HCT116 (cell line): Measurements from ENCODE around the gene PCSK6. TPM values are rescaled to one million over a fixed set of nuclear protein-coding genes. Genes with fewer than 3 reads are reported as not detected.

ENCODE experiments used
- ATAC-seq: fragments of 200-7000 bp; cut with Tn5 transposase; 2 replicates; pipeline ENCODE4 v1.9.1; 2020; ENCODE audit warnings: mild to moderate bottlenecking, moderate library complexity
- BruUV-seq: library from RNA; stranded (reverse); fragments of 400-500 nt; replicated peaks from 2 replicates; lab custom pipeline; 2021; lab: Mats Ljungman, UMichigan
- CTCF ChIA-PET: fragments of 300-600 bp; sonication (Branson Sonifier 250); formaldehyde crosslinking; loops from one replicate; lab custom pipeline; 2021; ENCODE audit warnings: antibody characterized with exemption; lab: Charles Lee
- POLR2A ChIA-PET: fragments of 300-600, 350-600 bp; sonication (Branson Sonifier 250); formaldehyde crosslinking; loops from one replicate; lab custom pipeline; 2021; ENCODE audit warnings: antibody characterized with exemption; lab: Charles Lee
- RAD21 ChIA-PET, 2 experiments: fragments of 300-600 bp; sonication (Branson Sonifier 250); formaldehyde crosslinking; loops; one replicate each; lab custom pipeline; 2023; ENCODE audit warnings: low total read pairs in 2 of 2; ENCODE audit not compliant: uncharacterized antibody in 2 of 2, unreplicated experiment in 2 of 2, low non-redundant PET in 1 of 2; lab: Charles Lee
- DNase-seq: peaks from one replicate; pipeline ENCODE4 v3.0.0-alpha.2; 2010; ENCODE audit warnings: low read depth, low spot score
- H2AFZ ChIP-seq: fragments of 200-600 bp; shearing (Covaris generic), sonication (generic); 2 replicates; pipeline ENCODE4 v1.6.1; 2017; ENCODE audit warnings: low read depth, mixed run types, mixed read lengths, antibody characterized with exemption, low read length; ENCODE audit not compliant: poor library complexity, severe bottlenecking
- H3K27ac ChIP-seq: 2 replicates; pipeline ENCODE4 v1.5.1; 2012; ENCODE audit warnings: low read depth, low read length
- H3K27me3 ChIP-seq: fragments of 200-600 bp; sonication (generic); 2 replicates; pipeline ENCODE4 v1.6.1; 2016; ENCODE audit warnings: mixed run types, low read length, mixed read lengths; ENCODE audit not compliant: insufficient read depth
- H3K36me3 ChIP-seq, 2 experiments: fragments of 200-500 bp in 1 of 2; fragments of 200-600 bp in 1 of 2; sonication (Bioruptor generic) in 1 of 2; sonication (generic) in 1 of 2; 2 replicates each; pipeline versions ENCODE4 v1.5.1 to v1.6.1; 2014 to 2016; ENCODE audit warnings: low read length in 2 of 2, inconsistent platforms in 1 of 2, mixed read lengths in 1 of 2, mixed run types in 1 of 2; ENCODE audit not compliant: insufficient read depth in 2 of 2, control insufficient read depth in 1 of 2
- H3K4me1 ChIP-seq, 2 experiments: fragments of 200-600 bp in 1 of 2; sonication (generic) in 1 of 2; 2 replicates each; pipeline versions ENCODE4 v1.5.1 to v1.6.1; 2012 to 2017; ENCODE audit warnings: low read length in 2 of 2, inconsistent platforms in 1 of 2, mild to moderate bottlenecking in 1 of 2, mixed read lengths in 1 of 2, mixed run types in 1 of 2, moderate library complexity in 1 of 2; ENCODE audit not compliant: insufficient read depth in 2 of 2, control insufficient read depth in 1 of 2
- H3K4me2 ChIP-seq: fragments of 200-600 bp; sonication (generic); 2 replicates; pipeline ENCODE4 v1.6.1; 2017; ENCODE audit warnings: mixed run types, low read length, mixed read lengths
- H3K4me3 ChIP-seq, 2 experiments: fragments of 200-600 bp in 1 of 2; sonication (generic) in 1 of 2; replicated peaks in 1 of 2; 2 replicates each; pipeline ENCODE4 v1.5.1; 2011 to 2016; ENCODE audit warnings: low read length in 2 of 2, control low read depth in 1 of 2, low read depth in 1 of 2, mild to moderate bottlenecking in 1 of 2, mixed read lengths in 1 of 2, mixed run types in 1 of 2
- H3K79me2 ChIP-seq: fragments of 200-600 bp; sonication (generic); 2 replicates; pipeline ENCODE4 v1.6.1; 2017; ENCODE audit warnings: mild to moderate bottlenecking, mixed run types, low read length, moderate library complexity, mixed read lengths; ENCODE audit not compliant: insufficient read depth
- H3K9ac ChIP-seq: fragments of 200-600 bp; sonication (generic); 2 replicates; pipeline ENCODE4 v1.6.1; 2016; ENCODE audit warnings: low read length, mixed read lengths
- H3K9me2 ChIP-seq: fragments of 200-600 bp; sonication (generic), shearing (Covaris generic); 2 replicates; pipeline ENCODE4 v1.6.1; 2017; ENCODE audit warnings: mixed run types, mild to moderate bottlenecking, moderate library complexity; ENCODE audit not compliant: insufficient read depth
- H3K9me3 ChIP-seq, 2 experiments: fragments of 200-500 bp in 1 of 2; fragments of 200-600 bp in 1 of 2; sonication (Bioruptor generic) in 1 of 2; sonication (generic) in 1 of 2; 2 replicates each; pipeline ENCODE4 v1.6.1; 2014 to 2017; ENCODE audit warnings: low read length in 2 of 2, mixed read lengths in 2 of 2, inconsistent platforms in 1 of 2, low read depth in 1 of 2, mild to moderate bottlenecking in 1 of 2, mixed run types in 1 of 2, moderate library complexity in 1 of 2; ENCODE audit not compliant: control insufficient read depth in 1 of 2, insufficient read depth in 1 of 2
- H4K20me1 ChIP-seq: fragments of 200-600 bp; sonication (generic), shearing (Covaris generic); 2 replicates; pipeline ENCODE4 v1.6.1; 2017; ENCODE audit warnings: mixed run types, mild to moderate bottlenecking, moderate library complexity; ENCODE audit not compliant: insufficient read depth
- CEBPB ChIP-seq: IDR thresholded peaks from 2 replicates; pipeline ENCODE4 v1.6.1; 2012; ENCODE audit warnings: low read depth
- EGR1 ChIP-seq: IDR thresholded peaks from 2 replicates; pipeline ENCODE4 v1.6.1; 2012; ENCODE audit warnings: low read depth
- EZH2phosphoT487 ChIP-seq: fragments of 200-600 bp; IDR thresholded peaks from 2 replicates; pipeline ENCODE4 v1.6.1; 2018; ENCODE audit warnings: antibody characterized with exemption, borderline replicate concordance
- FOSL1 ChIP-seq: IDR thresholded peaks from 2 replicates; pipeline ENCODE4 v1.6.1; 2012; ENCODE audit warnings: low read depth
- JUND ChIP-seq: IDR thresholded peaks from 2 replicates; pipeline ENCODE4 v1.6.1; 2012
- POLR2AphosphoS5 ChIP-seq: IDR thresholded peaks from 2 replicates; pipeline ENCODE4 v1.6.1; 2011; ENCODE audit warnings: mild to moderate bottlenecking, low read depth, low read length, moderate library complexity
- RAD21 ChIP-seq: IDR thresholded peaks from 2 replicates; pipeline ENCODE4 v1.6.1; 2012; ENCODE audit warnings: low read depth, mild to moderate bottlenecking
- SRF ChIP-seq: IDR thresholded peaks from 2 replicates; pipeline ENCODE4 v1.6.1; 2012; ENCODE audit warnings: low read depth
- TCF7L2 ChIP-seq: IDR thresholded peaks from 2 replicates; pipeline ENCODE4 v1.7.0; 2011; ENCODE audit warnings: borderline replicate concordance, inconsistent platforms; ENCODE audit not compliant: insufficient read depth, insufficient read length; ENCODE audit errors: extremely low read depth
- YY1 ChIP-seq: IDR thresholded peaks from 2 replicates; pipeline ENCODE4 v1.6.1; 2011; ENCODE audit warnings: low read length, low read depth, moderate library complexity, mild to moderate bottlenecking; ENCODE audit not compliant: insufficient replicate concordance; ENCODE audit errors: extremely low read depth
- ZFX ChIP-seq: fragments of 450-650 bp; IDR thresholded peaks from 2 replicates; pipeline ENCODE4 v1.6.1; 2017
- intact Hi-C: fragments of 100-400 bp; cut with micrococcal nuclease; formaldehyde crosslinking; loops from 2 replicates; pipeline ENCODE4 v1.10.0; 2022
- total RNA-seq: library from RNA; stranded (reverse); gene quantifications from one replicate; pipeline ENCODE4 v1.2.1, GENCODE V29; 2021; ENCODE audit not compliant: unreplicated experiment
- TF ChIP-seq, protein P1 (sequence below): IDR thresholded peaks from 2 replicates; pipeline ENCODE4 v1.6.1; 2011; ENCODE audit warnings: mild to moderate bottlenecking, low read length, moderate library complexity; ENCODE audit not compliant: insufficient replicate concordance; ENCODE audit errors: extremely low read depth
- TF ChIP-seq, protein P2 (sequence below): IDR thresholded peaks from 2 replicates; pipeline ENCODE4 v1.6.1; 2012
- TF ChIP-seq, protein P3 (sequence below), 3 experiments: fragments of 200-600 bp in 1 of 3; sonication (generic) in 1 of 3; IDR thresholded peaks in 2 of 3; conservative IDR thresholded peaks in 1 of 3; 2 replicates each; pipeline ENCODE4 v1.5.1; 2012 to 2017; ENCODE audit warnings: low read depth in 2 of 3, low read length in 2 of 3, antibody characterized with exemption in 1 of 3, borderline replicate concordance in 1 of 3, control low read depth in 1 of 3, mild to moderate bottlenecking in 1 of 3, mixed read lengths in 1 of 3, mixed run types in 1 of 3, moderate library complexity in 1 of 3; ENCODE audit not compliant: insufficient read depth in 1 of 3

The PCSK6 gene
- total RNA-seq, 1 experiment from 2014 or later, result 13.5 TPM

DNA sequence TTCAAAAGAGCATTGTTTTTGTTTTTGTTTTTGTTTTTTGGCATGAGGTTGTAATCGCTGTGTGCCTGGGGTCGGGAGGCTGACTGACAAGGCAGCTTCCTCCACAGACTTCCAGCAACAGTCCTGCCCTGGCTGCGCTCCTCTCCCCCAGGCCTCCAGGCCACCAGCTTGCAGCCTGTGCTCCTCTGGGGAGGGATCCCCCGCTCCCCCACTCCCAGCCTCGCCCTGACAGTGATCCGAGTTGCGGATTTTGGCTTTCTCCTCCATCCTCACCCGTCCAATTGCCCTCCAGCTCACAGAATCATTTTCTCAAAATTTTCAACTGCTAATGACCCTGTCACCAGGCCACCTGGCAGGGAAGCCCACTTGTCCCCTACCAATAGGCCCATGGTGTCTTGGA lies 36.5 kb upstream of the PCSK6 start:
- Histone ChIP-seq H3K36me3 (no peaks in the 10 kb centered on the region), H3K4me1 (peaks cover 2 to 13% of the 10 kb centered on the region in 2 experiments; a peak in 1 of 4 replicates), H4K20me1 (no peaks in the 10 kb centered on the region), H3K79me2 (no peaks in the 10 kb centered on the region), H3K27ac (no peak overlapping the region), H3K4me2 (no peak overlapping the region), H3K9ac (no peak overlapping the region), H3K9me3 (no peaks in the 10 kb centered on the region), H3K9me2 (no peaks in the 10 kb centered on the region), H2AFZ (no peak overlapping the region), H3K27me3 (no peaks in the 10 kb centered on the region), H3K4me3 (no peak overlapping the region)
- ChIA-PET POLR2A (interaction anchor here (0.6 kb wide), 1 partner anchor 274 kb away, joined by 3 read pairs; the partner anchor contains the start of gene CHSY1), RAD21 (no interaction called here), CTCF (no interaction called here)
- DNase-seq (no peak), ATAC-seq (no peak)
- no TSS peak for BruUV-seq
- intact Hi-C loops, result no loop called here
- TF ChIP-seq FOSL1 (no peak), JUND (no peak), TCF7L2 (no peak), POLR2AphosphoS5 (no peak), ZFX (no peak), CEBPB (no peak), RAD21 (no peak), YY1 (no peak), EZH2phosphoT487 (no peak), EGR1 (no peak), SRF (no peak)
- TF ChIP-seq, protein P1, sequence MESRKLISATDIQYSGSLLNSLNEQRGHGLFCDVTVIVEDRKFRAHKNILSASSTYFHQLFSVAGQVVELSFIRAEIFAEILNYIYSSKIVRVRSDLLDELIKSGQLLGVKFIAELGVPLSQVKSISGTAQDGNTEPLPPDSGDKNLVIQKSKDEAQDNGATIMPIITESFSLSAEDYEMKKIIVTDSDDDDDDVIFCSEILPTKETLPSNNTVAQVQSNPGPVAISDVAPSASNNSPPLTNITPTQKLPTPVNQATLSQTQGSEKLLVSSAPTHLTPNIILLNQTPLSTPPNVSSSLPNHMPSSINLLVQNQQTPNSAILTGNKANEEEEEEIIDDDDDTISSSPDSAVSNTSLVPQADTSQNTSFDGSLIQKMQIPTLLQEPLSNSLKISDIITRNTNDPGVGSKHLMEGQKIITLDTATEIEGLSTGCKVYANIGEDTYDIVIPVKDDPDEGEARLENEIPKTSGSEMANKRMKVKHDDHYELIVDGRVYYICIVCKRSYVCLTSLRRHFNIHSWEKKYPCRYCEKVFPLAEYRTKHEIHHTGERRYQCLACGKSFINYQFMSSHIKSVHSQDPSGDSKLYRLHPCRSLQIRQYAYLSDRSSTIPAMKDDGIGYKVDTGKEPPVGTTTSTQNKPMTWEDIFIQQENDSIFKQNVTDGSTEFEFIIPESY, result no peak
- TF ChIP-seq, protein P2, sequence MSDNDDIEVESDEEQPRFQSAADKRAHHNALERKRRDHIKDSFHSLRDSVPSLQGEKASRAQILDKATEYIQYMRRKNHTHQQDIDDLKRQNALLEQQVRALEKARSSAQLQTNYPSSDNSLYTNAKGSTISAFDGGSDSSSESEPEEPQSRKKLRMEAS, result no peak
- TF ChIP-seq, protein P3, sequence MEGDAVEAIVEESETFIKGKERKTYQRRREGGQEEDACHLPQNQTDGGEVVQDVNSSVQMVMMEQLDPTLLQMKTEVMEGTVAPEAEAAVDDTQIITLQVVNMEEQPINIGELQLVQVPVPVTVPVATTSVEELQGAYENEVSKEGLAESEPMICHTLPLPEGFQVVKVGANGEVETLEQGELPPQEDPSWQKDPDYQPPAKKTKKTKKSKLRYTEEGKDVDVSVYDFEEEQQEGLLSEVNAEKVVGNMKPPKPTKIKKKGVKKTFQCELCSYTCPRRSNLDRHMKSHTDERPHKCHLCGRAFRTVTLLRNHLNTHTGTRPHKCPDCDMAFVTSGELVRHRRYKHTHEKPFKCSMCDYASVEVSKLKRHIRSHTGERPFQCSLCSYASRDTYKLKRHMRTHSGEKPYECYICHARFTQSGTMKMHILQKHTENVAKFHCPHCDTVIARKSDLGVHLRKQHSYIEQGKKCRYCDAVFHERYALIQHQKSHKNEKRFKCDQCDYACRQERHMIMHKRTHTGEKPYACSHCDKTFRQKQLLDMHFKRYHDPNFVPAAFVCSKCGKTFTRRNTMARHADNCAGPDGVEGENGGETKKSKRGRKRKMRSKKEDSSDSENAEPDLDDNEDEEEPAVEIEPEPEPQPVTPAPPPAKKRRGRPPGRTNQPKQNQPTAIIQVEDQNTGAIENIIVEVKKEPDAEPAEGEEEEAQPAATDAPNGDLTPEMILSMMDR (IDR thresholded peaks at IDR 0.05 in 2 of 3, conservative IDR thresholded peaks at IDR 0.05 in 1 of 3; ENCODE audit: borderline replicate concordance in 1 of 3, insufficient read depth in 1 of 3, low read depth in 2 of 3, low read length in 2 of 3), result no peak
